GM19455 (cell line): Measurements from ENCODE around the gene GDF7.

Experiments used
- ATAC-seq: cut with Tn5 transposase; IDR thresholded peaks from one replicate; pipeline ENCODE4 v1.9.1; 2021; ENCODE audit not compliant: unreplicated experiment

The GDF7 gene

GRCh38 chr2:20627712-20628380, 39.1 kb upstream of the GDF7 start:
- no peak for ATAC-seq

GRCh38 chr2:20629181-20629580, 37.8 kb upstream of the GDF7 start:
- ATAC-seq, result no peak

- ATAC-seq, result no peak
Measured at GRCh38 chr2:20629581-20630171, 37.3 kb upstream of the GDF7 start.

- no peak for ATAC-seq
Measured at GRCh38 chr2:20630967-20631366, 36.0 kb upstream of the GDF7 start.

- no peak for ATAC-seq
Measured at GRCh38 chr2:20631617-20632307, 35.2 kb upstream of the GDF7 start.

GRCh38 chr2:20632446-20632990, 34.4 kb upstream of the GDF7 start:
- no peak for ATAC-seq

GRCh38 chr2:20633001-20633400, 33.9 kb upstream of the GDF7 start:
- no peak for ATAC-seq

- ATAC-seq, result no peak
Measured at GRCh38 chr2:20633794-20634506, 33.0 kb upstream of the GDF7 start.

- no peak for ATAC-seq
Measured at GRCh38 chr2:20634507-20635112, 32.3 kb upstream of the GDF7 start.

GRCh38 chr2:20635113-20635510, 31.8 kb upstream of the GDF7 start:
- no peak for ATAC-seq

- peak; percentile 70 for ATAC-seq
Measured at GRCh38 chr2:20635675-20636584, 31.0 kb upstream of the GDF7 start.

- ATAC-seq, result no peak
Measured at GRCh38 chr2:20637147-20637546, 29.8 kb upstream of the GDF7 start.

GRCh38 chr2:20638014-20638413, 28.9 kb upstream of the GDF7 start:
- no peak for ATAC-seq

GRCh38 chr2:20638646-20639430, 28.1 kb upstream of the GDF7 start:
- no peak for ATAC-seq

- ATAC-seq, result no peak
Measured at GRCh38 chr2:20640411-20641122, 26.4 kb upstream of the GDF7 start.

GRCh38 chr2:20641123-20641985, 25.6 kb upstream of the GDF7 start:
- ATAC-seq, result no peak

- ATAC-seq, result peak; percentile 94
Measured at GRCh38 chr2:20642055-20642971, 24.6 kb upstream of the GDF7 start.
